Loucy (cell line): Measurements from ENCODE around the gene TOX2.

Experiments
- H2AFZ ChIP-seq: fragments of 200-600 bp; sonication (generic); 2 replicates; pipeline ENCODE4 v1.6.0; 2016; ENCODE audit warnings: antibody characterized with exemption, mild to moderate bottlenecking, low read length, moderate library complexity
- H3F3A ChIP-seq: fragments of 200-600 bp; 2 replicates; pipeline ENCODE4 v1.6.0; 2016; ENCODE audit warnings: antibody characterized with exemption, low read depth, mild to moderate bottlenecking
- H3K27me3 ChIP-seq: fragments of 200-600 bp; sonication (generic); 2 replicates; pipeline ENCODE4 v1.6.1; 2014; ENCODE audit warnings: low read length, mild to moderate bottlenecking; ENCODE audit not compliant: insufficient read depth, poor library complexity, severe bottlenecking
- H3K36me3 ChIP-seq: fragments of 200-600 bp; sonication (generic); 2 replicates; pipeline ENCODE4 v1.6.1; 2016; ENCODE audit warnings: low read length; ENCODE audit not compliant: insufficient read depth
- H3K4me1 ChIP-seq: fragments of 200-600 bp; sonication (generic); 2 replicates; pipeline ENCODE4 v1.5.1; 2014; ENCODE audit warnings: low read length, mild to moderate bottlenecking; ENCODE audit not compliant: insufficient read depth, poor library complexity, severe bottlenecking
- H3K4me2 ChIP-seq: fragments of 200-600 bp; sonication (generic); 2 replicates; pipeline ENCODE4 v1.6.0; 2014; ENCODE audit warnings: antibody characterized with exemption, low read length, low read depth, mild to moderate bottlenecking; ENCODE audit not compliant: poor library complexity, severe bottlenecking
- H3K4me3 ChIP-seq: fragments of 200-600 bp; sonication (generic); 2 replicates; pipeline ENCODE4 v1.5.1; 2014; ENCODE audit warnings: low read length, mild to moderate bottlenecking, mixed read lengths; ENCODE audit not compliant: poor library complexity, severe bottlenecking
- H3K79me2 ChIP-seq: fragments of 200-600 bp; sonication (generic); 2 replicates; pipeline ENCODE4 v1.6.1; 2014; ENCODE audit warnings: low read length; ENCODE audit not compliant: insufficient read depth
- H3K9ac ChIP-seq: fragments of 200-600 bp; sonication (generic); 2 replicates; pipeline ENCODE4 v1.6.0; 2014; ENCODE audit warnings: mild to moderate bottlenecking, low read depth, low read length, moderate library complexity; ENCODE audit not compliant: poor library complexity, severe bottlenecking
- H3K9me2 ChIP-seq: fragments of 200-600 bp; sonication (generic); replicated peaks from 2 replicates; pipeline ENCODE4 v1.6.1; 2016; ENCODE audit warnings: low read depth, low read length, mixed read lengths
- H3K9me3 ChIP-seq: fragments of 200-600 bp; sonication (generic); 2 replicates; pipeline ENCODE4 v1.6.1; 2014; ENCODE audit warnings: mild to moderate bottlenecking, antibody characterized with exemption, low read length, low read depth; ENCODE audit not compliant: insufficient read depth
- H4K20me1 ChIP-seq: fragments of 200-600 bp; sonication (generic); 2 replicates; pipeline ENCODE4 v1.6.0; 2014; ENCODE audit warnings: antibody characterized with exemption, low read length, mild to moderate bottlenecking; ENCODE audit not compliant: insufficient read depth, poor library complexity, severe bottlenecking
- CTCF ChIP-seq: fragments of 200-600 bp; sonication (generic); conservative IDR thresholded peaks from 2 replicates; pipeline ENCODE4 v1.5.1; 2014; ENCODE audit warnings: mild to moderate bottlenecking, antibody characterized with exemption, low read length
- EZH2phosphoT487 ChIP-seq: fragments of 200-600 bp; IDR thresholded peaks from 2 replicates; pipeline ENCODE4 v1.6.1; 2018; ENCODE audit warnings: antibody characterized with exemption, mild to moderate bottlenecking, moderate library complexity, borderline replicate concordance

Gene TOX2

GRCh38 chr20:43914311-43915210, at the start of gene TOX2:
Gene TOX2 (plus strand): TSS chr20:43914852. CDS start chr20:43914892, 40 bp downstream.
- H4K20me1 ChIP-seq: no peaks in the 10 kb centered on the region
- H2AFZ ChIP-seq: no peak within 1 kb of the TSS
- H3K9ac ChIP-seq: no peak within 1 kb of the TSS
- peaks cover 5% of the 10 kb centered on the region; the same call in 1 of the 2 replicates for H3K9me3 ChIP-seq
- no peak for TF ChIP-seq EZH2phosphoT487
- no peak for TF ChIP-seq CTCF
- no peaks in the 10 kb centered on the region for H3K9me2 ChIP-seq
- no peaks in the 10 kb centered on the region for H3K79me2 ChIP-seq
- no peaks in the 10 kb centered on the region for H3F3A ChIP-seq
- no peaks in the 10 kb centered on the region for H3K27me3 ChIP-seq
- H3K4me2 ChIP-seq: no peak within 1 kb of the TSS
- H3K4me1 ChIP-seq: peaks cover 10% of the 10 kb centered on the region
- no peak within 1 kb of the TSS for H3K4me3 ChIP-seq
- no peaks in the 10 kb centered on the region for H3K36me3 ChIP-seq

GRCh38 chr20:43868091-43868490, 46.6 kb upstream of the TOX2 start:
- Histone ChIP-seq H3K4me3 (no peak overlapping the region), H3K27me3 (no peaks in the 10 kb centered on the region), H3K9me2 (no peaks in the 10 kb centered on the region), H4K20me1 (no peaks in the 10 kb centered on the region), H3K4me1 (peaks cover 10% of the 10 kb centered on the region), H2AFZ (no peak overlapping the region), H3K9me3 (no peaks in the 10 kb centered on the region), H3K4me2 (no peak overlapping the region), H3F3A (no peaks in the 10 kb centered on the region), H3K36me3 (no peaks in the 10 kb centered on the region), H3K9ac (no peak overlapping the region), H3K79me2 (no peaks in the 10 kb centered on the region)
- no peak for TF ChIP-seq EZH2phosphoT487
- no peak for TF ChIP-seq CTCF

DNA sequence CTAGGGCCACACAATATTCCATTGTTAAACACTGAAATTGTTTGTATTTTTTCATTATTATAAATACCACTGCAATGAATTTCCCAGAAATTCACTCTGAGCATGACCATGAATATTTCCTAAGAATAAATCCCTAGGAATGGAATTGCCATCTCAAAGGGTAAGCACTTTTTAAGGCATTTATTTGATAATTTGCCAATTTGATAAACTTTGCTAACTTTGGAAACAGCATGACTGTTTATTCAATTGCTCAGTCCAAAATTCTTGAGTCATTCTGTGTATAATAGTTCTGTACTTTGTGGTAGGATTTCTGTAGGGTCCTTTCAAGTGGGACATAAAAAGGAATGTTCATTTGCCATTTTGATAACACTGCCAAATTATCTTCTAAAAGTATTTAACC, 44.2 kb upstream of the TOX2 start:
- no peak overlapping the region for H3K4me3 ChIP-seq
- no peaks in the 10 kb centered on the region for H3K9me3 ChIP-seq
- peaks cover 10% of the 10 kb centered on the region for H3K4me1 ChIP-seq
- H4K20me1 ChIP-seq: no peaks in the 10 kb centered on the region
- no peak overlapping the region for H3K4me2 ChIP-seq
- no peak overlapping the region for H2AFZ ChIP-seq
- H3K27me3 ChIP-seq: no peaks in the 10 kb centered on the region
- no peak overlapping the region for H3K9ac ChIP-seq
- no peaks in the 10 kb centered on the region for H3K36me3 ChIP-seq
- no peak for TF ChIP-seq EZH2phosphoT487
- no peak for TF ChIP-seq CTCF
- no peaks in the 10 kb centered on the region for H3K79me2 ChIP-seq
- no peaks in the 10 kb centered on the region for H3F3A ChIP-seq
- H3K9me2 ChIP-seq: no peaks in the 10 kb centered on the region
